ENCODE measurements around the gene RBPJ.
"Not testable (repeated sequence)": the region's sequence is repeated elsewhere in the genome, so short reads cannot be mapped to it uniquely, and the experiment has no call there.

Gene RBPJ

DNA sequence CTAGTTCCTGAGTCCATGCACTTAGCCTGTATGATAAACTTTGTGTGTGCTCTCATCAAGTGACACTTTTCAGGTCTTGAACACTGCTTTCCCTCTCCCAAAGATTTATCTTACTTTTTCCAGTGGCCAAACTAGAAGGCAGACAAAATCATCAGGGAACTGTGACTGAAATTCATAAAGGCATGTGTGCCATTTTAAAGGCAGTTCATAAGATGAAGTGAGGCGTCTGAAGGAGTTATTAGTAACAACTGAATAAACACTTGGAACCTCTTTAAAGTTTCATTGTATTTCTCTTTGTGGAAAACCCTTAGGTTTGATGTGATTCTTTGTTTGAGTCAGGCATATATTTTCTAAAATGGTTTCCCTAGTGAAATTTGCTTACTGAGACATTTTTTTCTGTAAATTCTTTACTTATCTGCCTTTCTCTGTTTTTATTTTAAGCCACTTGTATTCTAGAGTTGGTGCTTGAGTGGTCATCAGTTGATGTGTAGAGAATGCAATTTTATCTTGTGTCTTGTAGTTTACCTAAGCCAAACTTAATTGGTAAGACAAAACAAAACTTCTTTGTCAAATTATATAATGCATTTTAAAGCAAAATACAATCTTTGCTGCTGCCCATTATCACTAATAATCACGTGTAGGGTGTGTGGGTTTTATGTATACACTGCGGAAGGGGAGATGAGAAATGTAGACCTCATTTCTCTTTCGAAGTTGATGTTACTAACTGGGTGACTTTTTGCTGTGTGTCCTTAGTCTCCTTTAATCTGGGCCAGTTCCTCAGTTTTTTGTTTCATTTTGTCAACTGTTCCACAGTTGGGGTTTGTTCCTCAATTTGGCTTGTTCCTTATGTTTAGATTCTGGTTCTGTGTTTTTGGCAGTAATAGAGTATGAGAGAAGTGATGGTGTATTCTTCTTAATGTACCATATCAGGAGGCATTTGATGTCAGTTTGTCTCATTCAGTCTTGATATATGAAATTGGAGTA is 56.8 kb downstream of the RBPJ start:
- peak; percentile 30 for DNase-seq

- no peak for DNase-seq
Measured at GRCh38 chr4:26379837-26380236, 59.0 kb downstream of the RBPJ start.

DNA sequence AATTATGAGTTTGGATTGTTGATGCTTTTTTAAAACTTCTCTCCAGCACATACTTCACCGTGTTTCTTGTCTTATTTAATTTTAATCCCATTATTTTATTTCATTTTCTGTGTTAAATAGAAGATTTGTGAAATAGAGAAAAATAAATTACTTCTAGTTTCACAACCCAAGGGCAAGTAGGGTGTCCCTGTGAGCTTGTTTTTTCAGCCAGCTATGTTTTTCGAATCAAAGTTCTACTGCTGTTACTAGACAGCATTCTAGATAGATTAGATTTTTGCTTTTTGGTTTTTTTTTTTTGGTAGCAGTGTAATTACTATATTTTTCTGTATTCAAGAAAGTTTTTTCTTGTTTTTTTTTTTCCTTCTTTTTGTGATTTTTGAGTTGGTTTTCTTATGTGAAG is 59.9 kb downstream of the RBPJ start:
- DNase-seq = no peak

DNA sequence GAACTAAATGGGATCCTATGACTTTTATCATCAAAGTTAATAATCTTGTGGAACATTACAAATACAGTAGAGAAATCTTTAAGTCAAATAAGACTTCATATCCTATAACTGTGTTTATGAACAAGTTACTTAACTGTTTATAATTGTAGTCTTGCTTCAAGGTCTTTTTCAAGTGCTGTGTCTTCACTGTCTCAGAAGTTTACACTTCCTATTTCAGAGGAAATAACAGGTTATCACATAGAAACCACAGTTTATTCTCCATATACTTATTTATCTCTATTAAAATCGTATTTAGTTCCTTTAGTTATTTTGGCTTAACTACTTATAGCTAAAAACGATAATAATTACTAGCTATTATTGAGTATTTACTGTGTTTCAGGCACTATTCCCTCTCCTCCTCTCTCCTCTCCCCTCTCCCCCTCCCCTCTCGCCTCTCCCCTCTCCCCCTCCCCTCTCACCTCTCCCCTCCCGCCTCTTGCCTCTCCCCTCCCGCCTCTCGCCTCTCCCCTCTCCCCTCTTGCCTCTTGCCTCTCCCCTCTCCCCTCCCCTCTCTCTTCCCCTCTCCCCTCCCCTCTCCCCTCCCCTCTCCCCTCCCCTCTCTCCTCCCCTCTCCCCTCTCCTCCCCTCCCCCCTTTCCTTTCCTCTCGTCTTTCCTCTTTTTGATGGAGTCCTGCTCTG is 63.7 kb downstream of the RBPJ start:
- no peak for DNase-seq

DNA sequence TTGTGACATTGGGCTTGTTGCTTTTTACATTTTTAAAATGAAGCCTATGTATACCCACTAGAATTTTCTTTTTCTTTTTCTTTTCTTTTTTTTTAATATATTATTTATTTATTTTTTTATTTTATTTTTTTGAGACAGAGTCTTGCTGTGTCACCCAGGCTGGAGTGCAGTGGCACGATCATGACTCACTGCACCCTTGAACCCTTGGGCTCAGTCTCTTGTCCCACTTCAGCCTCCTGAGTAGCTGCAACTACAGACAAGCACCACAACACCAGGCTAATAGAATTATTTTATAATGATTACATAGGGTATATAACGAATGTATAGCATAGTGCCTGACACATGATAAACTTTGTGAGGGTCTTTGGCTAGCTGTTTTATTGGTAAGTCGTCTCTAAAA is 64.9 kb downstream of the RBPJ start:
- DNase-seq = no peak

DNA sequence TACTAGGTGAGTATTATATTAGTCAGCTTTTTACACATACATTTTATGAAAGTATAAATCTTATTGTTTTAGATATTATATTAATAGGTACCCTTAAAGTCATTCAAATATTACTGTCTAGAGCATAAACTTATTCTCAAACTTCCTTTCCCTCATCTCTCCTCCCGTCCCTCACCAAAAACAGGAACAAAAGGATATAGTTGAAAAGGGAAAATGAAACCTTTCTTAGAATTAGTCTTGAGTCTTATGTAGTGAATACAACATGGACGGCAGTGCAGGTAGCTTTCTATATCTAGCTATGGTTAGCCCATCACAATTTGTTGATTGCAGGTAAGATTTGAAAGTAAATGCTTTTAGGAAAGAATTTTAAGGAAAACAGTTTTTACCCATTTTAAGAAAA is 65.6 kb downstream of the RBPJ start:
- no peak for DNase-seq

DNA sequence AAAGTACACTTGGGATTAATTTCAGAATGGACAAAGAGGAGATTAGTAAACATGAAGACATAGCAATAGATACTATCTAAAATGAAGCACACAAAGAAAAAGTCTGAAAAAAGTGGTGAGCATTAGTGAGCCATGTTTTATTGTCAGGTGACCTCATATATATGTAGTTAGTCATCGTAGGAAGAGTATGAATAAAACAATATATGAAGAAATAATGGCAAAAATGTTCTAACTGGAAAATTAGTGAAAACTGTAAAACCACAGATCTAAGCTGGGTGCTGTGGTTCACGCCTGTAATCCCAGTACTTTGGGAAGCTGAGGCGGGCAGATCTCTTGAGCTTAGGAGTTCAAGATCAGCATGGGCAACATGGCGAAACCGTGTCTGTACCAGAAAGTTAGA is 67.9 kb downstream of the RBPJ start:
- DNase-seq = no peak

GRCh38 chr4:26397086-26397485 is 76.3 kb downstream of the RBPJ start:
- DNase-seq = no peak

GRCh38 chr4:26400132-26400531 is 79.3 kb downstream of the RBPJ start:
- peak; percentile 24 for DNase-seq

GRCh38 chr4:26402017-26402416 is 81.2 kb downstream of the RBPJ start:
- not testable (repeated sequence) for DNase-seq

- no peak for DNase-seq
Measured at GRCh38 chr4:26402458-26402857, 81.6 kb downstream of the RBPJ start.

- DNase-seq = no peak
Measured at GRCh38 chr4:26404743-26405206, 84.0 kb downstream of the RBPJ start.

DNA sequence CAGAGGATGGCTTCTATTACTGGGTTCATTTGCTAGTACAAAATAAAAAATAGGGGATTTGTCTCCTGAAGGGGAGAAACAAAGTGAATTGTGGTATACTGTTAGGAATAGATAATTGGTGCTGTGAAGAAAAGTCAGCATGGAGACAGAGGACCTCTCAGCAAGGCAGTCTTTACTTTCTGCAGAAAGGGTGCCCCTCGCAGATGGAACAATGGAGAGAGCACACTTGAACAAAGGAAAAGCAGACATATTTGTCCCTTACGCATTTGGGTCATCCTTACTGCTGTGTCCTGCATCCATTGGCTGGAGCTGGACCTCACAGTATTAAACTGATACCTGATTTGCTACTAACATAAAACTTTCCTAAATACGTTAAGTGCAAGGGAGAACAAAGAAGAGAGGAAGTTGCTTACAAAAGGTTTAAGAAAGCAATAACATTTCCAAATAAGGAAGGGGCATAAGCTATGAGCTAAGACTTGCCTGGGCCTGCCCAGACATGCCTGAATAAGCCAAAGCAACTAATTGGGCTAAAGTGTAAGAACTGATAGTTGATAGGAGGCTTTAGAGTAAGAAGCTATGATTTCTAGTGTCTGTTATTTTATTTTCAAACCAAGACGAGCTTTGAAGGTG is 85.6 kb downstream of the RBPJ start:
- no peak for DNase-seq

GRCh38 chr4:26407476-26407875 is 86.7 kb downstream of the RBPJ start:
- DNase-seq = no peak

- peak; percentile 83 for DNase-seq
Measured at GRCh38 chr4:26410385-26411293, 89.8 kb downstream of the RBPJ start.

- DNase-seq = no peak
Measured at GRCh38 chr4:26412381-26413372, 91.9 kb downstream of the RBPJ start.

GRCh38 chr4:26413582-26413981 is 92.8 kb downstream of the RBPJ start:
- DNase-seq = no peak

DNA sequence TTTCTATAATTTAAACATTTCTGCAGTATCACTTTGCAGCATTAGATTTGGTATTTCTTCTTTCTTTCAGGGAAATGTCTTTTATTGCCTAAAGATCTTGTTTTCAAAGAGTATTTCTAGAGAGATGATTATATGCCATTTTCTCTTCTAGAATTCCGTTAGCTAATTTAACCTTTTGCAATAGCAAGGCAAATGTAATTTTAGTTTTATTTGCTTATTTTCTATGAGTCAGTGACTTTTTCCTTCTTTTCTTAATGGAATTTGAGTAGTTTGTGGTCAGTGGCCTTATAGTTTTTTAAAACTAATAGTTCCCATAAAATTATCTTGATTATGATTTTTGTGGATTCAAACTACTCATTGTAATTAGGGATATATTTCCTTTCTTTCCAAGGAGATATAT is 97.3 kb downstream of the RBPJ start:
- no peak for DNase-seq

- no peak for DNase-seq
Measured at GRCh38 chr4:26418850-26419249, 98.0 kb downstream of the RBPJ start.

DNA sequence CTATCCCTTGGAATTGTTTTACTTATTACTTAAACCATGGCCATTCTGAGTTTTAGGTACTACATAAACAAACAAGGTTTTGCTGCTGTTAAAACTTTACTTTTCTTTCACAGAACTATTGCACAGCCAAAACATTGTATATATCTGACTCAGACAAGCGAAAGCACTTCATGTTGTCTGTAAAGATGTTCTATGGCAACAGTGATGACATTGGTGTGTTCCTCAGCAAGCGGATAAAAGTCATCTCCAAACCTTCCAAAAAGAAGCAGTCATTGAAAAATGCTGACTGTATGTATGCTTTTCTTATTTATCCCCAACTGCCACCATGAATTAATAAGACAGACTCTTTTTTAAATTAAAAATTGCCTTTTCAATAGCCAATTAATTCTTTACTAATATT is 99.6 kb downstream of the RBPJ start:
- no peak for DNase-seq

- DNase-seq = no peak
Measured at GRCh38 chr4:26420913-26421312, 100.1 kb downstream of the RBPJ start.

All from midbrain (tissue), 1 donor.